CD4-positive, alpha-beta T cell treated with Interleukin-10 for 1 hour (primary cell): ENCODE results near the gene LAMA3.

Experiments used
- DNase-seq: peaks from one replicate; pipeline ENCODE4 v3.0.0-alpha.2; 2020

Gene LAMA3

GRCh38 chr18:23671564-23671963 lies 17.7 kb upstream of the LAMA3 start:
- DNase-seq: no peak

DNA sequence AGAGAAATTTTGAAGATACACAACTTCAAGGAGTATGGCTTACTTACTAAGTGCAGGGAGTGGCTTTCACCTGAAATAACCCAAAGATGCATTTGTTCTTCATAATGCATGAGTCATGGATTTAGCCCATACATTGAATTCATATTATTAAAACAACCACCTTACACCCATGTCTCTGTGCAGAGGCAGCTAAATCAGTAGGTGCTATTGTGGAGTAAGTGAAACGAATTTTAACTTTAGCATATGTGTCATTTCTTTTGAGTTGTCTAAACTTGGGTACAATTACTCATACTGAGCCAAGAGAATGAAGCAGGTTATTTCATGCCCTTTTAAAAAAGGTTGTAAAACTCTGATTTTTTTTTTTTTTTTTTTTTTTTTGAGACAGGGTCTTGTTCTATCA lies 15.5 kb upstream of the LAMA3 start:
- no peak for DNase-seq

GRCh38 chr18:23675236-23675635 lies 14.0 kb upstream of the LAMA3 start:
- DNase-seq: no peak

GRCh38 chr18:23675896-23676295 lies 13.4 kb upstream of the LAMA3 start:
- DNase-seq: no peak

DNA sequence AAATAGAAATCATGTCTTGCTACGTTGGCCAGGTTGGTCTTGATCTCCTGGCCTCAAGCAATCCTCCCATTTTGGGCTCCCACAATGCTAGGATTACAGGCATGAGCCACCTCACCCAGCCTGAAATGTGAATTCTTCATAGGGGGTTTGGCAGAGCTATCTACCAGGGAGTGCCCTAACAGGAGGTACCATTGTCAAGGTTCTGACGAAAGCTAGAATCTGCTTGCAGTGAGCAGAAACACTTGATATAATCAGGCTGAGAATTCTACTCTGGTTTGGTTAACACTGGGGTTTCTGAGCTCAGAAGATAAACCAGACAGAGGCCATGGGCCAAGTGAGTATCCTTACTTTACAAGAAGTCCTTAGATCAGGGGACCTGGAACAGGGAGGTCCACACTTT lies 7.2 kb upstream of the LAMA3 start:
- DNase-seq: no peak

DNA sequence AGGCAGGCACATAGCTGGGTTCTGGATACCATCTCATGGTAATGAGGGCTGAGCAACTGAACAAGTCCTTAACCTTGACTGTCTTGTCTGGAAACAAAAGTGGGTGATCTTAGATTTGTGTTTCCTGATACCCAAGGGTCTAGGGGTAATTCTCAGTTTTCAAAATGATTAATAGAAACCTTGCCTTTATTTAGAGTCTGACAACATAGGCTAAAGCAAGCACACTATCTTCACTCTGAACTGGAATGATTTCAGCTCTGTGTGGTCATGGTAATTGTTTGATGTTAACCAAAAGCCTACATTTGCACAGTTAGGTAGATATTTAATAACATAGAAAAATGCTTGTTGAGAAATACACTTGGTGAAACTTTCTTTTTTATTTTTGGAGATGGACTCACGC lies 6.8 kb upstream of the LAMA3 start:
- DNase-seq: no peak

- DNase-seq: no peak
Observed at GRCh38 chr18:23683155-23683554, 6.1 kb upstream of the LAMA3 start.

DNA sequence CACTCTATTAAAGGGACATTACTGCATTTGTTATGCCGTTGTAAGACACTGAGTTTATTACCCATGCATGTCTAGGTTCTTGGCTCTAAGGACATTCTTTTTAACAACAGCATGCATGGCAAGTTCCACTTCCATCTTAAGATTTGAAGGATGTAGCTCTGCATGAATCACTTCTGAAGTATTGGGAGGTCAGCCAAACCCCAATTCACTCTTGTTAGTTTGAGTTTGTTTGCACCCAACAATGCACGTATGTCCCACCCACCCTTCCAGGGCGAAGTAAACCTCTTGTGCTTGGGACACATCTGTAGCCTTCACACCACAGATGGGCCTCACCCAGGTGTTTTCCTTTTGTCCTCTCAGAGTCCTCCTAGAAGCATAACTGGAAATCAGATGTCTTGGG lies 5.6 kb upstream of the LAMA3 start:
- DNase-seq: no peak

- DNase-seq: no peak
Observed at GRCh38 chr18:23684515-23685197, 4.6 kb upstream of the LAMA3 start.

GRCh38 chr18:23688528-23688927 lies 725 bp upstream of the LAMA3 start:
- no peak for DNase-seq

- no peak for DNase-seq
Observed at GRCh38 chr18:23689616-23690504, 607 bp downstream of the LAMA3 start.

GRCh38 chr18:23690505-23691068 lies 1.3 kb downstream of the LAMA3 start:
- no peak for DNase-seq

DNA sequence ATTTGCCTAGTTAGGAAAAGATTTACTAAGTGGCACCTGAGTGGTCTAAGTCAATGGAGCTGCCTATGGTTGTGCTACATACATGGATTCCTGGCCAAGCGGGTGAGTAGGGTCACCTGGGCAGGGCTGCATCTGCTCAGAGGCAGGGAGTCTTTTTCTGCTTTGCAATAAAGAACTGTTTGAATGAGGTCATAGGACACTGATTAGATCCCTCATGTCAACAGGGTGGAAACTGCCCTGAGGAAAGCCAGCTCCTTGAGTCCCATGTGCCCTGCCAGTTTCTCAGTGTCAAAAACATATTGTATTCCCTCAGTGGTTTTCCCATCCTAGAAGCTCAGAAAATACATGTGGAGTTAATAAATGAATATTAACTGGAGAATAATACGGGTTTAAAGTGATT lies 4.6 kb downstream of the LAMA3 start:
- no peak for DNase-seq

- DNase-seq: no peak
Observed at GRCh38 chr18:23694637-23695430, 5.6 kb downstream of the LAMA3 start.

- no peak for DNase-seq
Observed at GRCh38 chr18:23701017-23701416, 11.8 kb downstream of the LAMA3 start.

DNA sequence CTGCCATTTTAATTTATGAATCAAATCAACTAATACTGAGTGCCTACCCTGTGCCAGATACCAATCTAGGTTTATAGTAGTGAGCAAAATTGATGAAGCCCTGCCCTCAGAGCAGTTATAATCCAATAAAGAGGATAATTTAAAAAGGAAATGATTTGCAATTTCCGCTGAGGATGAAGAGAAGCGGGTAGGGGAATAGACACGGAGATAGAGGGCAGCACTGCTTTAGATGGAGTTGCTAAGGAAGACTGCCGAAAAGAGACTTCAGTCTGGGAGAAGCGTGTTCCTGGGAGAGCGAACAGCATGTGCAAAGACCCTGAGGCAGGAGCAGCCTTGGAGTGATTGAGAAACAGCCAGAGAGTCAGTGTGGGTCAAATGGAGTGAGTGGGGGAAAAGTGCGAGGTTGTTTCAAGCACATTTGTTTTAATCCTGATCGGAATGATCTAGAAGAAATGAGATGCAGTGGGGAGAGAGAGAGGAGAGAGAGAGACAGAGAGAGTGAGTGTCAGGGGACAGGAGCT lies 12.4 kb downstream of the LAMA3 start:
- DNase-seq: no peak

DNA sequence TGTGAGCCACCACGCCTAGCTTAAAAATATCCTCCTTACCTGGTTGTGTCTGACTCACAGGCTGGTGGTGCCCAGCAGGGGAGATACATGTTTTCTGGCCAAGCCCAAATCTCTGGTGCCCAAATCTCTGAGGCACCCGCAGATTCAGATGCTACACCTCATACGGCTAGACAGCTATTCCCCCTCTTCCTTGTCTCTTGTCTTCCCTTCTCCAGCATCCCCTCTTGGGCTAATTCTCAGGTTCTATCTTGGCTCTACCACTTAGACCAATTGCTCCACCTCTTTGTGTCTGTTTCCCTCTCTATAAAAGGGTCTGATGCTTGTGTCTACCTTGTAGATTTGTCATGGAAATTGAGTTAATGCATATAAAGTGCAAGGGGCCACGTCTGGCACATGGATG lies 13.4 kb downstream of the LAMA3 start:
- no peak for DNase-seq

- DNase-seq: peak; percentile 60
Observed at GRCh38 chr18:23703057-23703986, 14.1 kb downstream of the LAMA3 start.

DNA sequence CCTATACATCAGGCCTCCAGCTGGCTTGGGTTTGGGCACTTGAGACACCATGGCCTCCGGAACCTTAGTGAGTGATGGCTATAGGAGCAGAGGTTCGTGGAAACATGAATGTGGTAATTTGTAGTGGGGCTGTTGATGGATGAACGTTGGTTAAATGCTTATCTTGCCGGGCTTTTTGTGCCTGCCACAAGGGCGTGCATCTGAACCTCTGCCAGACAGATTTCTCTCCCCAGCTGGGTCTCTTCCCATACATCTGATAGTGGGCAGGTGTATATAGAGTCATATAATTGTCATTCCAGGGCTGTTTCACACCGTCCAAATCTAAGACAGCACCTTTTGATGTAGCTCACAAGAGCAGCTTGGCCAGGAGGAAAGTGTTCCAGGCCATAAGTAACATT lies 14.7 kb downstream of the LAMA3 start:
- DNase-seq: no peak

- no peak for DNase-seq
Observed at GRCh38 chr18:23704806-23705205, 15.6 kb downstream of the LAMA3 start.

DNA sequence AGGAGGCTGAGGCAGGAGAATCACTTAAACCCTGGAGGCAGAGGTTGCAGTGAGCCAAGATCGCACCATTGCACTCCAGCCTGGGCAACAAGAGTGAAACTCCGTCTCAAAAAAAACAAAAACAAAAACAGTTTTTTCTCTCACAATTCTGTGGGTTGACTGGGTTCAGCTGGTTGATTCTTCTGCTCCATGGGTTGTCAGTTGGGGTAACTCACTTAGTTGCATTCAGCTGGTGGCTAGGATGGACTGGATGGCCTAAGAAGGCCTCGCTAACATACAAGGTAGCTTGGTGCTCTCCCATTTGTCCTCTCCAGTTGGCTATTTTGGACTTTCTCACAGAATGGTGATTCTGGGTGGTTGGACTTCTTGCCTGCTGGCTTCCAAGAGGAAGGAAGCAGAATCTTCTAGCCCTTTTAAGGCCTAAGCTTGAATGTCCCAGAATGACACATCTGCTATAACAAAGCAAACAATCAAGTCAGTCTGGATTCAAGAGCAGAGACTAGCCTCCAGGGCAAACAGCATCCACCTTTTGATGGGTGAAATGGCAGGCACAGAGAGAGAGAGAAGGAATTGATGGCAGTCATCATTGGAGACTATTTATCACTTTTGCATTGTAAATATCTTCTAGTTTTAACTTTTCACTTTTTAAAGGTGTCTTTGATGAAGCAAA lies 17.9 kb downstream of the LAMA3 start:
- DNase-seq: no peak
